ENCODE data around the gene SLC26A11.
"Not testable (repeated sequence)": the region's sequence is repeated elsewhere in the genome, so short reads cannot be mapped to it uniquely, and the experiment has no call there.

Gene SLC26A11

DNA sequence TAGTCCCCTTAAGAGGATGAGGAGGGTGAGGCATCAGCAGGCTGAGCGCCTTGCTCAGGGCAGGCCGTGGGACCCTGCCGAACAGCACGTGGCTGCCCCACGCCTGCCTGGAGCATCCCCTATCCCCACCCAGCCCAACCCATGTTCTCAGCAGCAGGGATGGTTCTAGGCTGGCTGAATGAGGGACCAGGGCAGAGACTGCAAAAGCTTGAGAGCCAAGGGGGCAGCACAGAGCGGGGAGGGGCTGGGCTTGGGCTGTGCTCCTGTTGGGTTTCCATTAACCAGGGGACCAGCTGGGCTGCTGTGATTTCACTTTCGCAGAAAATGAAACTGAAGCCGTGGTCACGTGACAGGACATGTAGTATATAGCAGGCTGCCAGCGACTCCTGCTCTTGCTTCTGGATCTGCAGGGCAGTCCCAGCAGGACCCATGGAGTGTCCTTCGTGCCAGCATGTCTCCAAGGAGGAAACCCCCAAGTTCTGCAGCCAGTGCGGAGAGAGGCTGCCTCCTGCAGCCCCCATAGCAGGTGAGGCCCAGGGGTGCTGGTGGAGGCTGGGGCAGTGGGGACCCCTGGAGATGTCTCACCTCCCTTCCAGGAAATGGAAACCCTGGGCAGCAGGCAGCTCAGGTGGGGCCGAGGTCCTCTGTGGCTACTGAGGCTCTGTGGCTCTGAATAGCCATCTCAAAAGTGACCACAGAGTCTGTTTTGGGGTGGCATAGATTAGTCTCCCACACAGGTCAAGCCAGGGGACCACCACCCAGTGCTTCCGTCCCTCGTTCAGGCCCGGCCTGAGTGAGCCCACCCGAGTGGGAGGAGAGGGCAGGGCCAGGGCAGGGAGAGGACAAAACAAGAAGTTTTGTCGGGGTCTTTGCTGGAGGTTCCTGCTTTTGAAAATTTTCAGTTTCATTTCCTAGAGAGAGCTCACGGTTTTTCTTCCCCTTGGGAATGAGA is 43.3 kb downstream of the SLC26A11 start:
- DNase-seq = peak; percentile 86

DNA sequence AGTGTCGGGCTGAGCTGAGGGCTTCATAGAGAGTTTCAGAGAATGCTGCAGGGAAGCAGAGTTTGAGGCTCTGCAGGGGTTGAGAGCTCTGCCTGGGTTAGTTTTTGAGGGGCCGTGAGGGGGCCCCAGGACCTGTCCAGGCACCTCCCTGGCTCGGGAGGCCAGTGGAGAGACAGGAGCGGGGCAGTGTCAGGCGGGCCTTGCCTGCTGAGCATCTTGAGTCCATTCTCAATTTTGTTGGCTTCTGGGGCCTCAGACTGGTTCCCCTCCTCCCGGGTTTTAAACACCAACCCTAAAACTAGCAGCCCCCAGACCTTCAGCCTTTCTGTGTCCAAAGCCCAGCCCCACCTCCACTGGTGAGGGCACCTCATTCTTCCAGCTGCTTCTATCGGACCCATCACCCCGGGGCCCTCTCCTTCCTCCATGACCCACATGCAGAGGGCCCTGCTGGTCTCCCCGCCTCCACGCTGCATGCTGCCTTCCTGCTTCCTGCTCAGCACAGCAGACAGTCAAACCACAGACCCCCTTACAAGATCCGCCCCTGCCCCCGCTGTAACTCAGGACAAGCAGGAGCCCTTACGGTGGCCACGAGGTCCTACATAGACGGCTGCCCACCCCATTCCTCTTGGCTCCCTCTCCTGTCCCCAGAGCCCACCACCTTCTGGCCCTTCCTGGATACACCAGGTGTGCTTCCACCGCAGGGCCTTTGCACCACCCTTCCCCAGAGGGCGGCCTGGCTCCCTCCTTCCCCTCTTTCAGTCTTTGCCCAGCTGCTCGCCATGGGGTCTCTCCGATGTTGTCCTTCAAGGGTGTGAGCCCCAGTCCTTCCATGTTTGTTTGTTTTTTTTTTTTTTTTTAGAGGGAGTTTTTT is 44.2 kb downstream of the SLC26A11 start:
- no peak for DNase-seq

DNA sequence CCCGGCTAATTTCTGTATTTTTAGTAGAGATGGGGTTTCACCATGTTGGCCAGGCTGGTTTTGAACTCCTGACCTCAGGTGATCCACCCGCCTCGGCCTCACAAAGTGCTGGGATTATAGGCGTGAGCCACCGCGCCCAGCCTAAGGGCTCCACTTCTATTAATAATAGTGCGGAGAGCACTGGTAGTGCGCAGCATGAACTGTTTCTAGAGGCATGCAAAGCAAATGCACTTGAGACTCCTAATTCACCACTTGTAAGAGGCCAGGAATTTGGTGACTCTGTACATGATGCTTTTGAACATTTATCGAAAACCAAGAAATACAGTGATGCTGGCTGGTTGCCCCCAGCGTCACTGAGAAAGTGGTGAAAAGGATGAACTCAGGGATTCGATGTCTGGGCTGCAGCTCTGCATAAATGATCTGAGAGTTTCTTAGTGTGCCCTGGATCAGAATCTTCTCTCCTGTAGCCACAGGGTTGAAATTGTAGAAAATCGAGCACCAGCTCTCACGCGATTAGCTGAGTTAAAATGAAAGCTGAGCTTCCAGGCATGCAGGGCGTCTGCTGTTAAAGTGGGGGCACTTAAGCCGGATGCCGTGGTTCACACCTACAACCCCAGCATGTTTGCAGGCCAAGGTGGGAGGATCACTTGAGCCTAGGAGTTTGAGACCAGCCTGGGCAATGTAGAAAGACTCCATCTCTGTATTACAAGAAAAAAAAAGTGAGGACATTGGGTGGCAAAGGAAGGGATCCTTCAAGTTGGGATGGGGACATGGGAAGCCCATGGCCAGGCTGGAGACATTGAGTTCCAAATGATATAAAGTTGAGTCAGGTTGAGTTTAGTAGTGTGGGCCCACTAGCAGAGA is 45.2 kb downstream of the SLC26A11 start:
- DNase-seq = no peak

DNA sequence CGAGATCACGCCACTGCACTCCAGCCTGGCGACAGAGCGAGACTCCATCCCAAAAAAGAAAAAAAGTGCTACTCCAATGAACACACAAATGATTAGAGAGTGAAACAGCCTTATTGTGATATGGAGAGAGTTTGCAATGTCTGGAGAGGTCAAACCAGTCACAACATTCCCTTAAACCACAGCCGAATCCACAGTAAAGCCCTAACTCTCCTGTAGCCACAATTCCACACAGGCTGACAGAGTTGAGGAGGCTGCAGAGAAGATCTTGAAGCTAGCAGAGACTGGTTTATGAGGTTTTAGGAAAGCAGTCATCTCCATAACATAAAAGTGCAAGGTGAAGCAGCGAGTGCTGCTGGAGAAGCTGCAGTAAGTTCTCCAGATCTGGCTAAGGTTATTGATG is 47.2 kb downstream of the SLC26A11 start:
- DNase-seq = no peak

DNA sequence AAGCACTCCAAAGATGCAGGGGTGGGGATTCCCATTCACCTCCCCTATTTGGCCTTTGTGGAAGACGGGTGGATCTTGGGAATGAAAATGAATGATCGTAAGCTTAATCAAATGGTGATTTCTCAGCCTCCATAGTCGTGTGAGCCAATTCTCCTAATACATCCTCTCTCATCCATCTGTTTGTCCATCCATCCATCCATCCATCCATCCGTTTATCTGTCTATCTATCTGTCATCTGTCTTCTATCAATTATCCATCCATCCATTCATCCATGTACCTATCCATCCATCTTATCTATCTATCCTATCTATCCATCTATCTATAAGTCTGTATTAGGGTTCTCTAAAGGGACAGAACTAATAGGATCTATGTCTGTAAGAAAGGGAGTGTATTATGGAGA is 48.2 kb downstream of the SLC26A11 start:
- DNase-seq = no peak

DNA sequence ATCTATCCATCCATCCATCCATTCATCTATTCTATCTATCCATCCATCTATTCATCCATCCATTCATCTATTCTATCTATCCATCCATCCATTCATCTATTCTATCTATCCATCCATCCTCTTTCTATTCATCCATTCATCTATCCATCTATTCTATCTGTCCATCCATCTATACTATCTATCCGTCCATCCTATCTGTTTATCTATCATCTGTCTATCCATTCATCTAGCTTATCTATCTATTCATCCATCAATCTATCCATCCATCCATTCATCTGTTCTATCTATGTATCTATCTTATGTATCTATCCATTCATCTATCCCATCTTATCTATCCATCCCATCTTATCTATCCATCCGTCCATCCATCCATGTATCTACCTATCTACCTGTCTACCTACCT is 49.2 kb downstream of the SLC26A11 start:
- no peak for DNase-seq

DNA sequence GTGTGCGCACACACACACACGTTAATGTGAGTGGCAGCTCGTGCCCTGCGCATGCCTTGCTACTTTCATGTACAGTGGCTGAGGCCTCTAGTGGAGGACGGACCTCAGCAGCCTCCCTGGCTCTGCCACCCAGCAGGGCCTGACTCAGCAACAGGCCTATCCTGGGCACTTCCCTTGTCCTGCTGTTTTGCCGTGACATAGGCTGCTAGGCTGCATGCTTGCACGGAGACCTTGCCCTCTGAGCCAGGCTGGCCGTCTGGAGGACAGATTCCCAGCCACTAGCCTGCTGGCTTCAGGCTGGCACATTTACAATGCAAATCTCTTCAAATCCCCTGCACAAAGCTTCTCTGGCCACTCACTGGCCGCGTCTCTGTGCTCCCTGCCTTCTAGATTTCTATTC is 49.9 kb downstream of the SLC26A11 start:
- no peak for DNase-seq

DNA sequence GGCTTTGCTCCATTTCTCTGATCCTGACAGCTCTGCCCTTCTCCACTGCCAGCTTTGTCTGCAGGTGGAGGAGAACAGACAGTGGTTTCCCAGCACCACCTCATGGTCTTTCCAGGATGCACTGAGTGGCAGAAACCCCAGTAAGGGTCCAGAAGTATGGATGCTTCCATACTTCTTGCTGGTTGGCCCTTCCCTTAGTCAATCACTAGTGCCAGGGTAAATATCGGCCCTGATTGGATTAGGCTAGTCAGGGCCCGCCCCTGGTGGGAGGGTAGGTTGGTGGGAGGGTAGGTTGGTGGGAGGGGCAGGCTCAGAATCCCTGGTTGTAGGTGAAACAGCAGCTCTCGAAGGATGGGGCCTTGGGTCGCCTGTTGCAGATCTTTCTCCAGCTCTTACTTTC is 50.6 kb downstream of the SLC26A11 start:
- no peak for DNase-seq

DNA sequence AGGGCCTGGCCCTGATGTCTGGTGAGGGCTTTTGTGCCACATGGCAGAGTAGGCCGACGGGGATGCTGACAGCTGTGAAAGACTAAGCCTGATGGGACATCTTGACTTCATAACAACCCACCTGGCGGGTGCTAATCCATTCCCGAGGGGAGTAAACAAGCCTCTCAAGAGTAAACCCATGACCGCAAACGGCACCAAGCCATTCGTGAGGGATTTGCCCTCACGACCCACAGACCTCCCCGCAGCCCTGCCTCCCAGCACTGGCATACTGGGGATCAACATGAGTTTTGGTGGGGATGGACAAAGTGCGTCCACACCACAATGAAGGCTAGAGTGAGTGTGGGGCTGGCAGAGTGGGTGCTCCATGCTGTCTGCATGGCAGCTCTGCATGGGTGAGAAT is 52.1 kb downstream of the SLC26A11 start:
- no peak for DNase-seq

DNA sequence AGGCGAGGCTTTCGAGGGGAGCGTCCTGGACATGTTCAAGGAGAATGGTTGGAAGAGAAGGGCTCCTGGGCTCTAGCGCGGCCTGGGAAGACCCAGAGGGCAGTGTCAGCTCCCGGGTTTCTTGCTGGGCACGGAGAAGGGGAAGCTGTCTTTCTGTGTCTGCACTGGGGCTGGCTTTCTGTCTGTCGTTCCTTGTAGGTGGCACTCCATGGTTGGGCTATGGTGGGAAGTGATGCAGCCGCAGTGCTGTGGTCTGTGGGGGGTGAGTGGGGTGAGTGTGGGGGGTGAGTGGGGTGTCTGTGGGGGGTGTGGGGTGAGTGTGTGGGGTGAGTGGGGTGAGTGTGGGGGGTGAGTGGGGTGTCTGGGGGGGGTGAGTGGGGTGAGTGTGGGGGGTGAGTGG is 54.1 kb downstream of the SLC26A11 start:
- no peak for DNase-seq

DNA sequence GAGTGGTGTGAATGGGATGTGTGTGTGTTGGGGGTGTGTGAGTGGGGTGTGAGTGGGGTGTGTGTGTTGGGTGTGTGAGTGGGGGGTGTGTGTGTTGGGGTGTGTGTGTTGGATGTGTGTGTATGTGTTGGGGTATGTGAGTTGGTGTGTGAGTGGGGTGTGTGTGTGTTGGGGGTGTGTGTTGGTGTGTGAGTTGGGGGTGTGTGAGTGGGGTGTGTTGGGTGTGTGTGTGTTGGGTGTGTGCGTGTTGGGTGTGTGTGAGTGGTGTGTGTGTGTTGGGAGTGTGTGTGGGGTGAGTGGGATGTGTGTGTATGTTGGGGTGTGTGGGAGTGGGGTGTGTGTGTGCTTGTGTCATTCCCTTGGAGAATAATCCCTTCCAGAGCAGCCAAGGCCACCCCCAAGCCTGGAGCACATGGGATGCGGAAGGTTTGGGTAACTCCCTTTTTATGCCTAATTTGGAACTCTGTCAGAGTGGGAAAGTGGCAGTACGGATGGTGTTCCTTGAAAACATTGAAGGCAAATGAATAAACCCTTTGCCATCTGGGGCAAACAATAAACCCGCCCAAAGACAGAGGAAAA is 54.7 kb downstream of the SLC26A11 start:
- no peak for DNase-seq

DNA sequence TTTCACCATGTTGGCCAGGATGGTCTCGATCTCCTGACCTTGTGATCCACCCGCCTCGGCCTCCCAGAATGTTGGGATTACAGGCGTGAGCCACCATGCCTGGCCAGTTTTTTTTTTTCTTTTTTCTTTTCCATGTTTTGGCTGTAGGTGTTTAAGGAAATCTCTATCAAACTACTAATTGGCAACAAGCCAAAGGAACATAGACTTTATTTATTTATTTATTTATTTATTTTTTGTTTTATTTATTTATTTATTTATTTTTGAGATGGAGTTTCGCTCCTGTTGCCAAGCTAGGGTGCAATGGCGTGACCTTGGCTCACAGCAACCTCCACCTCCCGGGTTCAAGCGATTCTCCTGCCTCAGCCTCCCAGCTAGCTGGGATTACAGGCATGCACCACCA is 55.6 kb downstream of the SLC26A11 start:
- DNase-seq = not testable (repeated sequence)

DNA sequence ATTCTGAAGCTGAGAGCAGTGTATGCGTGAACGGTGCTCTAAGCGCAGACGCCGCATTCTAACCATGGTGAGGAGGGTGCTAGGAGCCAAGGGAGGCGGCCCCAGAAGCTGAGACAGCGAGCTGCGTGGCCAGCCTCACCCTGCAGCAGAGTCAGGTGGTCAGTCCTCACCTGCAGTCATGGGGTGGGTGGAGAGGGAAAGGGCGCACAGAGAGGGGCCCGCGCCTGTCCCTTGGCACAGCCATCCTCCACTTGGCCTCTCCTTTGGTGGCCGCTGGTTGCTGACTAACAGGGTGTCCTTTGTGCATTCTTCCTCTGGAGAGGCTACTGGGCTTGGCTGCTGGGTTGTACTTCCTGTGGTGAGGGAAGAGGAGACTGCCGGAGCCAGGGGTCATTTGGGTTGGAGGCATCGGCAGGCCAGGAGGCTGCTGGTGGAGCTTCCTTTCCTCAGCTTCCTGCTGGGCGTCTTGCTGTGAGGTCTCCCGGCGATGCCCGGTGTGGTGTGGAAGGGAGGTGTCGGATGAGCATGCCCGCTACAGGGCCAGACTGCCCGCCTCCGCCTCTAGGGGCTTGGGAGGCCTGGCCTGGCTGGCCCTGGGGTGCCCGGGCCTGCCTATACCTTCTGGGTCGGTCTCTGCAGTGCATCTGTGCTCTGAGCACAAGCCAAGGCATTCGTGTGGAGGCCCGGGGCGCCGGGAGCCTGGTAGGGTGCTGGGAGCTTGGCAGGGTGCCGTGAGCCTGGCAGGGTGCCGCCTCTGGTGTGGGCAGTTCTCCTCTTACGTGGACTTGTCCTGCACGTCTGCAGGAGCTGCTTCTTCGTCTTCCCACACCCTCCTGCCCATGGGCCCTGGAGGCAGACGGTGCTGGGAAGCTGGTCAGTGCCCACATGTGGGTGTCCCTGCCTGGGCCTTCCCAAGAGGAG is 57.8 kb downstream of the SLC26A11 start:
- DNase-seq = no peak

DNA sequence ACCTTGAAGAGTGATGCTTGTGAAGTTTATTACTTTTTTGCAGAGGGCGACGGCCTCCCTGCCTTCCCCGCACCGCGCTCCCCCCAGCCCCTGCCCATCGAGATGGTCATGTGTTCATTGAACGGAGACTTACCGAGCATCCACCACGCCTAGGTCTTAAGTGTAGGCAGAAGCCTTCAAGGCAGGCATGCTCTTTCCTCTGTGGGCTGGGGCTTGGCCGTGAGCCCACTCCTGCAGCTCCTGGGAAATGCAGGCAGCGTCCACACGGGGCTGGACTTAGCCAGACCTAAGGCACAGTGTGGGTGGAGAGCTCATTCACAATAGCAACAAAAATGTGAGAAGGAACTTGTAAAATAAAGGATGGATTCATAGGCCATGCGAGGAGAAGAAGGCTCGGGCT is 59.7 kb downstream of the SLC26A11 start:
- DNase-seq = no peak

DNA sequence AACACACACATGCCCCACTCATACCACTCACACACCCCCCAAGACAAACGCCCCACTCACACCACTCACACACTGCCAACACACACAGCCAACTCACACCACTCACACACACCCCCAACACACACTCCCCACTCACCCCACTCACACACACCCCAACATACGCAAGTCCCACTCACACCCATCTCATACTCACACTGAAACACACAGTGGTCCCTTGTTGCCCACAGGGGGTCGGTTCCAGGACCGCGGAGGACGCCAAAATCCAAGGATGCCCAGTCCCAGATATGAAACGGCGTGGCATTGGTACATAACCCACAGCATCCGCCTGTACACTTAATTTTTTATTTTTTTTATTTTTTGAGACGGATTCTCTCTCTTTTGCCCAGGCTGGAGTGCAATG is 61.3 kb downstream of the SLC26A11 start:
- DNase-seq = no peak

DNA sequence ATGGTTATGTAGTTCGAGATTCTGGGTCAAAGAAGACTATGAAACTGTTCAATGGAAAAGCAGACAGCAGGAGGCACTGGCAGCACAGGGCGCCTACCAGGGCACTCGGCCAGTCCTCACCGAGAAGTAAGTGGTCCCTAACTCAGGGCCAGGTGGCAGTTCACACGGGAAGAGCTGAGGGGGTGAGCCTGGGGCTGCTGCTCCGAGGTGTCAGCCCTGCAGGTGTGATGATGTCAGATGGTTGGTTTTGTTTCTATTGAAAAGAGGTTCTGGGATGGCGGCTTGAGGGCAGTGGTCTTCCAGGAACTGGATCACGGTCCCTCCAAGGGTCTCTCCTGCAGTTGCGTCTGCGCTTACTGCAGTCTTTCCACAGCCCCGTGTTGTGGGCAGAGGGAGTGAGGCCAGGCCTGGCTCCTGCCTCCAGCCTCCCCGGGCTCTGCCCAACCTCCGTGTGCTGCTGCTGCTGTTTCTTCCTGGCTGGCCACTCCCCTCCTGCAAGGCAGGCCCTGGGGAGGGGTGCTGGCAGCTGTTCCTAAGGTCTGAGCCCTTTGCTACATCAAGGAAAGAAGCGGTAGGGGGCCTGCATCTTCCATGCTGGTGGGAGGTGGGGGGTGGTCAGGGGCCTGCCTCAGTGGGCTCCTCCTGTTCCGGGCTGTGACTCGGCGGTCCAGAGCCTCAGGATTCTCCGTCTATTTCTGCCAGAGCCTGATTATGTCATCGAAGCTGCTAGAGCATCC is 63.1 kb downstream of the SLC26A11 start:
- DNase-seq = no peak

DNA sequence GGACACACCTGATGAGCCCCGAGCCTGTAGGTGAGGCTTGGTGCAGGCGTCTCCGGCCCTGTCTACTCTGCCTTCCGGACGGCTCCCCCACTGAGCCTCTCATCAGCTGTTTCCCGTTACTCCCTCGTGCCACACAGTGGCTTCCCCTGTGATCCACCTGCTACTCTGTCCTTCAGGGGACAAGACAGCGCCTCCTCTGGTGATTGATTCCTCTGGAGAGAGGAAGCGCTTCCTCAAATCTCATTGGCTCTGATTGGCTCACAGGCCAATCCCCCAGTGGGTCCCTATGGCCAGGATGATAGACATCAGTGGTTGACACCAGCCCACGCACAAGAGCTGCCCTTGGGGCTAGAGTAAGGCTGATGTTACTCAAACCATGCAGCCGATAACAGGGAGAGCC is 64.4 kb downstream of the SLC26A11 start:
- DNase-seq = no peak

DNA sequence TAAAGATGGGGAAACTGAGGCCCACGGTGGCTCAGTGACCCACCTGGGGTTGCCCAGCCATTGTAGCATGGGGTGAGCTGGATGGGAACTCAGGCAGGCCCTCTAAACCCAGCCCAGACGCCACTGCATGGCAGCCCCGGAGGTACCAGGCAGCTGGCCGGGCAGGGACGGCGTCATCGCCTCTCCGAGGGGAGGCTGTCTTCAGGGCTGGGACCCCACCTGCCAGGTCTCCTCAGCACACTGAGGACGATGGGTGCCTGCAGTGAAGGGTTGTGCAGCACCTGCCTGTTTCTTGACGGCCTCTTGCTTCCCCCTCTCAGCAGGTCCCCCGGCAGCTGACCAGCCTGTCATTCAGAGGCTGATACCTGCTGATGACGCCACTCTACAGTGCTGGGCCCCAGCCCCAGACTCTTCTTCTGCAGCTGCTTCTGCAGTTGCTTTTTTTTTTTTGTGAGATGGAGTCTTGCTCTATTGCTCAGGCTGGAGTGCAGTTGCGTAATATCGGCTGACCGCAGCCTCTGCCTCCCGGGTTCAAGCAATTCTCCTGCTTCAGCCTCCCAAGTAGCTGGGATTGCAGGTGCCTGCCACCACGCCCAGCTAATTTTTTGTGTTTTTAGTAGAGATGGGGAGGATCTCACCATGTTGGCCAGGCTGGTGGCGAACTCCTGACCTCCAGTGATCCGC is 65.2 kb downstream of the SLC26A11 start:
- no peak for DNase-seq

DNA sequence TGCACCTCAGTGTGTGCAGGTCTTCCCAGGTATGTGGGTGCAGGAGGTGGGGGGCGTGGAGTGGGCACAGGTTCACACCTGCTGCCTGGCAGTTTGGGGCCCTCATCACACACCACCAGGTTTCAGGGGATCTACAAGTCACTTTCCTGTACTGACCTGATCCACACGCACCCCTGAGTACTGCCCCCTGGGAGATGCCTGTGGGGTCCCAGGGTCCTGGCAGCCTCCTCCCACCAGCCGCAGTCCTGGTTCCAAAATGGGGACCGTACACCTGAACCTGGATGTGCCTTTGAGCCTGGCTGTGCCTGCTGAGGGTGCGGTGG is 66.4 kb downstream of the SLC26A11 start:
- DNase-seq = no peak

DNA sequence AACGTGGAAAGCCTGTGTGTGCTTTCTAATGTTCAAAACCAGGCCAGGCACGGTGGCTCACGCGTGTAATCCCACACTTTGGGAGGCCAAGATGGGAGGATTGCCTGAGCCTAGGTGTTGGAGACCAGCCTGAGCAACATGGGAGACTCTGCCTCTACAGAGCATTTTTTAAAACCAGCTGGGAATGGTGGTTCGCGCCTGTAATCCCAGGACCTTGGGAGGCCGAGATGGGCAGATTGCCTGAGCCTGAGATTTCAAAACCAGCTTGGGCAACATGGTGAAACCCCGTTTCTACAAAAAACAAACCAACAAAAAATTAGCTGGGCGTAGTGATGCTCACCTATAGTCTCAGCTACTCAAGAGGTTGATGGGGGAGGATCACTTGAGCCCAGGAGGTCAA is 66.8 kb downstream of the SLC26A11 start:
- no peak for DNase-seq

Measured in NCI-H2029 (cell line).